H9 (cell line): ENCODE measurements around the gene TMEM248. TPM values are rescaled to one million over a fixed set of nuclear protein-coding genes. Genes with fewer than 3 reads are reported as not detected.
"Not testable (repeated sequence)": the region's sequence is repeated elsewhere in the genome, so short reads cannot be mapped to it uniquely, and the experiment has no call there.

ENCODE experiments used
- DNase-seq: peaks from one replicate; pipeline ENCODE4 v3.0.0-alpha.2; 2017
- H2AFZ ChIP-seq: one replicate; pipeline ENCODE4 v1.6.1; 2013; ENCODE audit warnings: mild to moderate bottlenecking, low read length, control low read depth, moderate library complexity
- H2AK5ac ChIP-seq: 2 replicates; pipeline ENCODE4 v1.6.1; 2013; ENCODE audit warnings: low read length, control low read depth, mixed read lengths; ENCODE audit not compliant: insufficient read length
- H2BK120ac ChIP-seq: one replicate; pipeline ENCODE4 v1.6.1; 2013; ENCODE audit warnings: low read depth, mild to moderate bottlenecking, low read length, control low read depth, inconsistent platforms; ENCODE audit not compliant: poor library complexity, severe bottlenecking
- H2BK12ac ChIP-seq: 2 replicates; pipeline ENCODE4 v1.6.1; 2013; ENCODE audit warnings: low read length, control low read depth, mixed read lengths, low read depth; ENCODE audit not compliant: insufficient read length
- H2BK15ac ChIP-seq: 2 replicates; pipeline ENCODE4 v1.6.1; 2013; ENCODE audit warnings: low read depth, low read length, control low read depth
- H2BK20ac ChIP-seq: one replicate; pipeline ENCODE4 v1.6.1; 2013; ENCODE audit warnings: low read depth, mild to moderate bottlenecking, low read length, control low read depth, inconsistent platforms; ENCODE audit not compliant: poor library complexity, severe bottlenecking
- H2BK5ac ChIP-seq: 2 replicates; pipeline ENCODE4 v1.6.1; 2013; ENCODE audit warnings: low read length, control low read depth, mixed read lengths; ENCODE audit not compliant: insufficient read length
- H3K14ac ChIP-seq: 2 replicates; pipeline ENCODE4 v1.6.1; 2013; ENCODE audit warnings: low read length, control low read depth; ENCODE audit not compliant: insufficient read depth
- H3K18ac ChIP-seq: 2 replicates; pipeline ENCODE4 v1.6.1; 2013; ENCODE audit warnings: low read depth, mild to moderate bottlenecking, mixed read lengths, low read length, control low read depth; ENCODE audit not compliant: insufficient read length
- H3K23ac ChIP-seq: 2 replicates; pipeline ENCODE4 v1.6.1; 2013; ENCODE audit warnings: low read length, control low read depth, mixed read lengths, low read depth; ENCODE audit not compliant: insufficient read length
- H3K23me2 ChIP-seq: 2 replicates; pipeline ENCODE4 v1.6.1; 2013; ENCODE audit warnings: low read depth, mild to moderate bottlenecking, mixed read lengths, low read length, control low read depth; ENCODE audit not compliant: insufficient read length, poor library complexity, severe bottlenecking
- H3K27ac ChIP-seq: 2 replicates; pipeline ENCODE4 v1.5.1; 2013; ENCODE audit warnings: low read length, control low read depth, mixed read lengths, low read depth; ENCODE audit not compliant: insufficient read length
- H3K27me3 ChIP-seq: 2 replicates; pipeline ENCODE4 v1.6.1; 2013; ENCODE audit warnings: low read length, control low read depth, inconsistent platforms; ENCODE audit not compliant: insufficient read depth
- H3K4ac ChIP-seq: 2 replicates; pipeline ENCODE4 v1.6.1; 2013; ENCODE audit warnings: low read depth, mild to moderate bottlenecking, control low read depth, inconsistent platforms, low read length, moderate library complexity
- H3K4me1 ChIP-seq: 2 replicates; pipeline ENCODE4 v1.6.1; 2013; ENCODE audit warnings: low read length, control low read depth, inconsistent platforms; ENCODE audit not compliant: insufficient read depth
- H3K4me2 ChIP-seq: 2 replicates; pipeline ENCODE4 v1.6.1; 2013; ENCODE audit warnings: low read length, control low read depth, mixed read lengths; ENCODE audit not compliant: insufficient read length, insufficient read depth
- H3K56ac ChIP-seq: 2 replicates; pipeline ENCODE4 v1.6.1; 2013; ENCODE audit warnings: low read depth, mild to moderate bottlenecking, mixed read lengths, low read length, control low read depth; ENCODE audit not compliant: insufficient read length
- H3K79me1 ChIP-seq: 2 replicates; pipeline ENCODE4 v1.6.1; 2013; ENCODE audit warnings: low read depth, mild to moderate bottlenecking, moderate library complexity, low read length, control low read depth, inconsistent platforms; ENCODE audit not compliant: insufficient read depth, poor library complexity, severe bottlenecking
- H3K79me2 ChIP-seq: 2 replicates; pipeline ENCODE4 v1.6.1; 2013; ENCODE audit warnings: low read length, control low read depth, inconsistent platforms; ENCODE audit not compliant: insufficient read depth
- H3K9ac ChIP-seq: 2 replicates; pipeline ENCODE4 v1.6.1; 2013; ENCODE audit warnings: low read length, control low read depth, mixed read lengths; ENCODE audit not compliant: insufficient read length; ENCODE audit errors: extremely low read depth
- H3K9me3 ChIP-seq: one replicate; pipeline ENCODE4 v1.6.1; 2013; ENCODE audit warnings: low read depth, low read length, inconsistent platforms; ENCODE audit not compliant: control insufficient read depth
- H3T11ph ChIP-seq: one replicate; pipeline ENCODE4 v1.6.1; 2013; ENCODE audit warnings: mild to moderate bottlenecking, low read length, control low read depth, inconsistent platforms
- H4K20me1 ChIP-seq: one replicate; pipeline ENCODE4 v1.6.1; 2013; ENCODE audit not compliant: control insufficient read depth, insufficient read length, insufficient read depth
- H4K5ac ChIP-seq: 2 replicates; pipeline ENCODE4 v1.6.1; 2013; ENCODE audit warnings: low read depth, mild to moderate bottlenecking, mixed read lengths, low read length, control low read depth; ENCODE audit not compliant: insufficient read length
- H4K8ac ChIP-seq: replicated peaks from 2 replicates; pipeline ENCODE4 v1.6.1; 2013; ENCODE audit warnings: low read length, control low read depth, mixed read lengths, low read depth; ENCODE audit not compliant: insufficient read length
- H4K91ac ChIP-seq: 2 replicates; pipeline ENCODE4 v1.6.1; 2013; ENCODE audit warnings: low read depth, mild to moderate bottlenecking, moderate library complexity, mixed read lengths, low read length, control low read depth; ENCODE audit not compliant: insufficient read length
- H3K27ac Mint-ChIP-seq, 3 experiments: 2 replicates in 2 of 3; 3 replicates in 1 of 3; pipeline ENCODE4 v1.8.0; 2020 to 2021; ENCODE audit warnings: mixed read lengths in 3 of 3, mild to moderate bottlenecking in 1 of 3, moderate library complexity in 1 of 3
- H3K27me3 Mint-ChIP-seq: 2 replicates; pipeline ENCODE4 v1.8.0; 2021; ENCODE audit warnings: low read depth, mild to moderate bottlenecking, moderate library complexity, mixed read lengths
- H3K36me3 Mint-ChIP-seq, 3 experiments: 2 replicates in 2 of 3; 3 replicates in 1 of 3; pipeline ENCODE4 v1.8.0; 2020 to 2021; ENCODE audit warnings: low read depth in 3 of 3, mixed read lengths in 3 of 3; ENCODE audit not compliant: insufficient read depth in 1 of 3
- H3K4me1 Mint-ChIP-seq, 2 experiments: 2 replicates each; pipeline ENCODE4 v1.8.0; 2020; ENCODE audit warnings: mixed read lengths in 2 of 2
- H3K4me3 Mint-ChIP-seq, 2 experiments: 2 replicates in 1 of 2; 3 replicates in 1 of 2; pipeline ENCODE4 v1.8.0; 2020 to 2021; ENCODE audit warnings: mild to moderate bottlenecking in 2 of 2, mixed read lengths in 2 of 2, moderate library complexity in 1 of 2
- H3K9me3 Mint-ChIP-seq, 2 experiments: 2 replicates in 1 of 2; 3 replicates in 1 of 2; pipeline ENCODE4 v1.8.0; 2020; ENCODE audit warnings: mild to moderate bottlenecking in 2 of 2, mixed read lengths in 2 of 2, moderate library complexity in 1 of 2
- CTCF ChIP-seq: fragments of 200-600 bp; sonication (generic); conservative IDR thresholded peaks from 3 replicates; pipeline ENCODE4 v1.8.0; 2021; ENCODE audit warnings: antibody characterized with exemption, mild to moderate bottlenecking
- WGBS: extraction: QIAGEN DNeasy Blood & Tissue Kit; methylation state at CpG from one replicate; pipeline ENCODE4 v1.1.7; 2013; ENCODE audit warnings: missing lambda C conversion rate, low lambda C conversion rate, mixed read lengths; ENCODE audit not compliant: insufficient read length; ENCODE audit errors: extremely low coverage; 5-methylcytosine and 5-hydroxymethylcytosine counted together
- total RNA-seq: library from RNA; stranded (reverse); gene quantifications from 2 replicates; pipeline ENCODE4 v1.2.1, GENCODE V29; 2021

The TMEM248 gene
- total RNA-seq, 1 experiment from 2014 or later = 74.2 TPM

GRCh38 chr7:66883716-66884115 lies 37.3 kb upstream of the TMEM248 start:
- no peak overlapping the region for H2BK120ac ChIP-seq
- H3K14ac ChIP-seq = no peak overlapping the region
- no peaks in the 10 kb centered on the region for H3K27me3 ChIP-seq
- no peaks in the 10 kb centered on the region for H3K4me1 Mint-ChIP-seq
- no peak overlapping the region for H3K4ac ChIP-seq
- H3K9ac ChIP-seq = no peak overlapping the region
- H3K27ac ChIP-seq = no peak overlapping the region
- no peak for TF ChIP-seq CTCF
- no peak overlapping the region for H2AK5ac ChIP-seq
- no peak overlapping the region for H2BK5ac ChIP-seq
- H4K5ac ChIP-seq = no peak overlapping the region
- no peak overlapping the region for H2AFZ ChIP-seq
- H3K18ac ChIP-seq = no peak overlapping the region
- no peaks in the 10 kb centered on the region for H3K9me3 Mint-ChIP-seq
- H3K23ac ChIP-seq = no peak overlapping the region
- no peak overlapping the region for H2BK12ac ChIP-seq
- H4K20me1 ChIP-seq = no peaks in the 10 kb centered on the region
- H2BK15ac ChIP-seq = no peak overlapping the region
- no peak overlapping the region for H3K4me2 ChIP-seq
- no peak overlapping the region for H3K4me3 Mint-ChIP-seq
- no peaks in the 10 kb centered on the region for H3K23me2 ChIP-seq
- H3K4me1 ChIP-seq = no peaks in the 10 kb centered on the region
- no CpG with 5 or more reads among the region's 7 CpGs for WGBS
- H3K27ac Mint-ChIP-seq = no peak overlapping the region
- no peak overlapping the region for H4K8ac ChIP-seq
- peaks cover 2 to 26% (median 18%) of the 10 kb centered on the region in 3 experiments; a peak in 5 of 7 replicates for H3K36me3 Mint-ChIP-seq
- H3K9me3 ChIP-seq = no peaks in the 10 kb centered on the region
- H3K79me2 ChIP-seq = no peaks in the 10 kb centered on the region
- H3K79me1 ChIP-seq = no peaks in the 10 kb centered on the region
- H3K27me3 Mint-ChIP-seq = no peaks in the 10 kb centered on the region
- H3T11ph ChIP-seq = no peak overlapping the region
- H2BK20ac ChIP-seq = no peak overlapping the region
- DNase-seq = no peak
- H4K91ac ChIP-seq = no peak overlapping the region
- H3K56ac ChIP-seq = no peak overlapping the region

- not testable (repeated sequence) for H2BK15ac ChIP-seq
These were observed 36.5 kb upstream of the TMEM248 start for GRCh38 chr7:66884556-66884955.

More at GRCh38 chr7:66884556-66884955, 36.5 kb upstream of the TMEM248 start:
- H3K27ac ChIP-seq, H3K14ac ChIP-seq, H3K23ac ChIP-seq, H3K23me2 ChIP-seq, H3K18ac ChIP-seq, H3K4me3 Mint-ChIP-seq, H3K79me1 ChIP-seq, H3K79me2 ChIP-seq, H3K9ac ChIP-seq, H3K56ac ChIP-seq, H3K4me1 Mint-ChIP-seq, H2AFZ ChIP-seq, H3K4me1 ChIP-seq, H2BK20ac ChIP-seq, H3K9me3 ChIP-seq, DNase-seq, H3K27me3 Mint-ChIP-seq, H2BK120ac ChIP-seq, H3K27ac Mint-ChIP-seq, H4K5ac ChIP-seq, H4K20me1 ChIP-seq, H3K4me2 ChIP-seq, H3K27me3 ChIP-seq, H2AK5ac ChIP-seq, H4K91ac ChIP-seq, H2BK12ac ChIP-seq, H3T11ph ChIP-seq, H3K4ac ChIP-seq, H3K9me3 Mint-ChIP-seq, H2BK5ac ChIP-seq, H4K8ac ChIP-seq: not testable (repeated sequence)
- H3K36me3 Mint-ChIP-seq = peaks cover 2 to 22% (median 18%) of the 10 kb centered on the region in 3 experiments; a peak in 5 of 7 replicates
